CMK (cell line): ENCODE data around the gene SMIM36.
"Not testable (repeated sequence)": the region's sequence is repeated elsewhere in the genome, so short reads cannot be mapped to it uniquely, and the experiment has no call there.

ENCODE experiments used
- DNase-seq: peaks from one replicate; pipeline ENCODE4 v3.0.0-alpha.2; 2010; ENCODE audit warnings: low read depth

SMIM36 gene

DNA sequence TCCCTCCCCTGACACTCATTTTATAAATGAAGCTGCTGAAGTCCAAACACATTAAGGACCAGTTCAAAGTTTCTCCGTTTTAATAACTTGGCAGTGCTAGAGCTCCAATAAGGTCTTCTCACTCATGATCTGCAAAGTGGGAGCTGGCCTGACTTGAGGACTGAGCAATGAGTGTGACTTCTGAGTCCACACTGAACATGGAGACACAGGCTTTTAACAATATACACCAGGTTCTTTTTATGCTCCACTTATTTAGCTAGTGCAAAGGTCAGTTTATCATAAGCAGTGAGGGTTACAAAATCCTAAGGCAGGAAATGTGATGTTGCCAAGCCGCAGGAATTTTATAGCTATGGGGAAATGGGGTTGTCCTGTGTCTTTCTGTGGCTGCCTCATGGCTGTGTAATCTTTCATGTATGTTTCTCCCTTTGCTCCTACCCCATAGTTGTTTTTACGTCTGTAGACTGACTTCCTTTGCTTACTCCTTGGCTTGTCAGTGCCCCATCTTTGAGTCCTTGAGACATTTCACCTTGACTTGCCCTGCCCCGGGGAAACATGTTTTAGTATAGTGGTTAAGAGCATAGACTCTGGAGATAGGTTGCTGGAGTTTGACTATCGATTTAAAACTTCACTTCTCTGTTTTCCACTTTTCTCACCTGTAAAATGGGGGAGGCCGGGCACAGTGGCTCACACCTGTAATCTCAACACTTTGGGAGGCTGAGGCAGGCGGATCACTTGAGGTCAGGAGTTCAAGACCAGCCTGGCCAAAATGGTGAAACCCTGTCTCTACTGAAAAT, 77.4 kb downstream of the SMIM36 start:
- no peak for DNase-seq

DNA sequence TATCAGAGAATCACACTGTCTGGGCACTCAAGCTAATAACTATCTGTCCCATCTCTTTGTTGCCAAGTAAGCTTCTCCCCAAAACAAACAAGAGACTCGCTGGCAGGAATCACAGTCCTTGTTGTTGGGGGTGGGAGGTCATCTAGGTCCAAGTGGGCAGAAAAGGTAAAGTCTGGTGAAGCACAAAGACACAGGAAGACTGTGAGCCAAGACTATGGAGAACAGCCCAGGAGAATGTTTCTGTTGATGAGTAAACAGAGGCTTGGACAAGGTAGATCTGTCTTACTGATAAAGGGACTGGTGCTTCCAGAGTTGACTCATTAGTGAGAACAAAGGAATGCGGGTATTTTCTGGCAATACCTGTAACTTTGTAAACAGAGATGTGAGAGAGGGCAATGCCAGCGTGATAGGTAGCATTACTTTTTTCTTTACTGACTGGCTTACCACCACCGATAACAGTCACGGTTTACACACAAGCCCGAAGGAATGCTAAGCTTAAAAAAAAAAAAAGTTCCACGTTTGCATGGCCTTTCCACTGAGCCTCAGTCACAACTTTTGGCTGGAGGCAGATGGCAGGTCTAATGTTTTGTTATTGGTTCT, 78.1 kb downstream of the SMIM36 start:
- no peak for DNase-seq

GRCh38 chr17:55432358-55433028, 78.8 kb downstream of the SMIM36 start:
- no peak for DNase-seq

GRCh38 chr17:55431914-55432313, 79.3 kb downstream of the SMIM36 start:
- DNase-seq = not testable (repeated sequence)

DNA sequence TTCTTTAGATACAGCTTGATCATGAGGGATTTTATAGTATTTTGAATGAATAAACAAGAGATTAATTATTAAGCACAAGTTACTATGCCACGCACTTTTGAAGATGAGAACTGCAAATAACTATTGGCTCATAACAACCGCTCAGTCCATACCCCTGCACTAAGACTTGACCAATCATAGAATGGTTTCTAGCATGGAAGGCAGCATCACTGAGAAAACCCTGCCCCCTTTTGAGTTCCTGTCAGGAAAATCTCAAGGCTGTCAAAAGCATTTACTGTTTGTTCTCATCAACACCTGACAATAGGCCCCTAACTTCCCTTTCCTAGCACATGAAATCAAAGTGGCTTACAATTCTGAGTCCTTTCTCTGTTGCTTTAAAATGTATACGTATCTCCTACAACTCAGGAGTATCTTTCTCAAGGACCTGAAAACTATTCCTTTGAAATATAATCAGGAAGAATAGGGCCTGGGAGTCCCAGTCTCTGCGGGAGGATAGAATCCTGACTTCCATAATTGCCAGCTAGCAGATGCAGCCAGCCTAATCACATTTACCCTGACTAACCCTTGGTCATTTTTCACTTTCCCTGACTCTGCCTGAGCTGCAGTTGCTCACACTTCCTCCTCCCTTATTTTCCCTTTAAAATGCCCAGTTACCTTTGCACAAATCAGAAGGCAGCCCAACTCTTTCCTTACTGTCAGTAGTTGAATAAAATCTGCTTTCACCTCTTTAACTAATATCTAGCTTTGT, 80.5 kb downstream of the SMIM36 start:
- no peak for DNase-seq

DNA sequence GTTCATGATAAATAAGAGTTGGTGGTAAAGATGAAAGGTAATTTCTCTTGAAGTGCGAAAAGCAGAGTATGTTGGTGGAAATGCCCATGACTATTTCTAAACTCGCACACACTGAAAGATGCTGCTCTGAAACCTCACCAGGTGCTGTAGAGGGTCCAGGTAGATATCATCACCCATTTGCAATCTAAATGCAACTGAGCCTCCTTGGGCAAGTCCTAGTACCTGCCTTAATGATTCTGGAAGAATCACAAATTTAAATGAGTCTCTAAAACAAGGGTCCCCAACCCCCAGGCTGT, 83.7 kb downstream of the SMIM36 start:
- no peak for DNase-seq

DNA sequence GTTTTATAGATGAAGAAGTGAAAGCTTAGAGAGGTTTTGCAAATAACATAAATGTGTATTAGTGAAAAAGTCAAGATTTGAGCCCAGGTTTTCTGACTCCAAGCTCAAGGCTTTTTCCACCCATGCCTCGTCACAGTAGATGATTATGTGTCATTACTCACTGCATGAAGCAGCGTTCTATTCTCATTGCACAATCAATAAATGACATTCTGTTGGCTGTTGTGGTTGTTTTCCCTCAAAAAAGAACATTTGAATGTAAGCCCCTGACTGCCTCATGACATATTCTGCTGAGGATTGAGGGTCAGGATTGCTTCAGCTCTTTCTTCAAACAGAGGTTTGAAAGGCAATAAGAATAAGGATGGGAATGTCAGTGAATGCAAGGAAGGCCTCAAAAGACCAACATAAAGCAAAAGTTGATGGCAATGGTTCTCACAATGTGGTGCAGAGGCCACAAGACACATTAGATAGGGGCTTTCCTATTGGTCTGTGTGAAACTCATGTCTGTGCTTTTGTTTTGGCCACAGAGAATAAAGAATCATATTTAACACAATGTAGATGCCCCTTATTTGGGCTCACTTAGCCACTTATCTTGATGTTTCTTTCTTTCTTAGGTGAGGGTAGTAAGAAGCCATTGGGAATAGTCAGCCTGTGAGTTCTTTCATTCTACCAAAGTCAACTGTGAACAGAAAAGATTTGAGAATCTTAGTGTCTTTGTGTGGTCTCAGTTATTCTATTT, 84.2 kb downstream of the SMIM36 start:
- no peak for DNase-seq

- DNase-seq = no peak
These were observed 86.2 kb downstream of the SMIM36 start for GRCh38 chr17:55424893-55425540.

DNA sequence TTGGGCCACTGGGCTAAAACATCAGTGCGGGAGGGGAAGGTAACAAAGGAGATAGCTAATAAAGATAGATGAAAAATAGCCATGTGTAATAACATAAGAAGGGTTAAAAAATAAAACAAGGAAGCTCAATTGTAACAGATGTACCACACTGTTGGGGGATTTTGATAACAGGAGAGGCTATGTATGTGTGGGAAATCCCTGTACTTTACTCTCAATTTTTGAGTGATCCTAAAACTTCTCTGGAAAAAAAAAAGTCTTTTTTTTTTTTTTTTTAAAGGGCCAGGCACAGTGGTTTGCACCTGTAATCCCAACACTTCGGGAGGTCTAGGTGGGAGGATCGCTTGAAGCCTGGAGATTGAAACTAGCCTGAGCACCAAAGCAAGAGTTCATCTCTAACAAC, 87.7 kb downstream of the SMIM36 start:
- DNase-seq = no peak

- not testable (repeated sequence) for DNase-seq
These were observed 88.5 kb downstream of the SMIM36 start for GRCh38 chr17:55422828-55423164.

GRCh38 chr17:55421179-55421934, 89.9 kb downstream of the SMIM36 start, which contains the start of gene MMD:
Gene MMD, minus strand, starts transcription at chr17:55421835. Its CDS starts 140 bp downstream, at chr17:55421695.
- no peak for DNase-seq

GRCh38 chr17:55420776-55421178, 90.5 kb downstream of the SMIM36 start:
- no peak for DNase-seq

- DNase-seq = no peak
These were observed 91.0 kb downstream of the SMIM36 start for GRCh38 chr17:55420067-55420775.

DNA sequence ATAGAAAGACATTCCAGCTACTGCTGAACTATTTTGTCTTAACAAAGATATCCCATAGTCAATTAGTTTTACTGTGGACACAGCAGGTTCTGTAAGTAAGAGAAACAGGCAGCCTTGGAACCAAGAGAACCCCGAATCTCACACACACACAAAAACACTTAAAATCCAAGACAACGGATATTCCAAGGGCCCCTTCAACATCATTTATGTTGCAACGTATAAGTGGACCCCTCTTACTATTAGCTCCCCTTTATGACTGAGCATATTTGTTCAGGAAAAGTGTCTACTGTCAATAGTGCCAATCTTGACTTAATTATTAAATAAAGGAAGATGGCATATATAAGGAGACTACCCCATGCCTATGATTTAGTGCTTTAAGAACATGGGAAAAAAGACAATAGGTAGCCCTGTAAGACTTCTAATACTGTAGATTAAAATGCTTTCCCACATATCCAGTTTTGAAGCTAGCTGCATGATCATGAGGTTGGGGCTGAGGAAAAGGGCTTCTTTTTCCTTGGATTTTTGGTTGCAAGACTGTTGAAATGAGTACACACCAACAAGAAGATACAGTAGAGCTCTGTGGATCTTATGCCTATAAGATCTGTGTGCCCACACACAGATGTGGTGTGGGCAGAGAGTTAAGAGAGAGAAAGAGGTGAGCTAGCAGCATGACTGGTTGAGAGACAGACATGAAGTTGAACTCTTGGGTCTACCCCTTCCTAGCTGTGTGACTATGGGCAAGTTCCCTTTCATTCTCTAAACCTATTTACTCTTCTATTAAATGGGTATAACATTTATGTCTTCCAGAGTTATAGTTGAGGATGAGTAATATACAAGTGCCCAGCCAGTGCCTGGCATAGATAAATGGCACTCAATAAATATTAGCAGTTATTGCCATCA, 92.6 kb downstream of the SMIM36 start:
- DNase-seq = no peak

- no peak for DNase-seq
These were observed 93.6 kb downstream of the SMIM36 start for GRCh38 chr17:55417411-55418268.

GRCh38 chr17:55416470-55417052, 94.7 kb downstream of the SMIM36 start:
- DNase-seq = no peak

GRCh38 chr17:55416000-55416399, 95.3 kb downstream of the SMIM36 start:
- DNase-seq = no peak

DNA sequence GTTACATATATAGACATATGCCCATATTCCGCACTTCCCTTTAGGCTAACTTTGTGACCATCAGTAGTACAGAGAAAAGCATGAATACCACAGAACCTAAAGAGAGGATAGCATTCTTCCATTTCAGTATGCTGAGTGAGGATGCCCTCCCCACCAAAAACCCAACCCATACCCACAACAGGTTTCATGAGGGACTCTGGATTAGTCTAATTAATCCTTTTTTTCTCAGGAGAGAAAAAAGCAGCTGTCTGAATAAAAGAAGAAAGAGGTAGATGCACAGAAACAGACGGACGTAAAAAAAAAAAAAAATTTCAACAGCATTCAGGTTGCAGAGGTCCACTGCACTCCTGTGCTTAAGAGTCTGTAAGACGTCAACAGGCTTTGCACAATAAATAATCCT, 96.3 kb downstream of the SMIM36 start:
- no peak for DNase-seq
